Stimulated activated naive CD4-positive, alpha-beta T cell treated with Interleukin-2 at 50 U/mL for 16 hours (primary cell): ENCODE data around the gene CYTH3.
"Not testable (repeated sequence)": the region's sequence is repeated elsewhere in the genome, so short reads cannot be mapped to it uniquely, and the experiment has no call there.

Source experiments
- DNase-seq: peaks from one replicate; lab custom pipeline; 2025; lab: John Stamatoyannopoulos, UW

CYTH3 gene

DNA sequence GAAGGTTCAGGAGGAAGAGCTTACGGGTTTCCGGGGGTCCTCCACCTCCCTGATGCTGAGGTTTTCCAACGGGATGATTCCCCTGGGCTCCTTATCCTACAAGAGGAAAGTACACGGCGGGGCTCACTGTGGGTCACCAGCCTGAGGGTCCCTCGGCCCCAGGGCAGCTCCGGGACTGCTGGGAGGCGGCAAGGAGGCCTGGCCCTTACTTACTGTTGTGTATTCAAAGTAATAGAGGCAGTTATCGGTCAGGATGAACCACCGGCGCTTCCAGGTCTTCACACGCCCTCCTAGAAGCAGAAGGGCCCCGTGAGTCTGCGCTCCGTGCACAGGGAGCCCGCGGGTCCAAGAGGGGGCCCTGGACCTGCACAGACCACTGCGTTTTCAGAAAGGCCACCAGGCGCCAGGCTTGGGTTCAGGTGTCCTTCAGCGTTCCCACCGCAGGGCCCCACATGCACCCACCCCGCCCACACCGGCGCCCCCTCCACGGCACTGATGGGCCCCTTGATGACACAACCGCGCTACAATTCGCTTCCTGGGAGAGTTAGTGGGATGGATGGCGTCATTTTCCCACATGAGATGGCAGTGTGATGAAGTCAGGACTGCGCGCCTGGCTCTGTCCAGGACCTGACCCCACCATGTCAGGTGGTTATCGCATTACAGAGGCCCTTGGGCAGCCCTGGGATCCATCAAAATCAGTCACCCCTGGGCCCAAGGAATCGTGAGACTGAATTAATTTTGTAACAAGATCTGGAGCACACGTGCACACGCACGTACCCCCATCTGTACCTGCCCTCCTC, 106.7 kb downstream of the CYTH3 start:
- DNase-seq = no peak

DNA sequence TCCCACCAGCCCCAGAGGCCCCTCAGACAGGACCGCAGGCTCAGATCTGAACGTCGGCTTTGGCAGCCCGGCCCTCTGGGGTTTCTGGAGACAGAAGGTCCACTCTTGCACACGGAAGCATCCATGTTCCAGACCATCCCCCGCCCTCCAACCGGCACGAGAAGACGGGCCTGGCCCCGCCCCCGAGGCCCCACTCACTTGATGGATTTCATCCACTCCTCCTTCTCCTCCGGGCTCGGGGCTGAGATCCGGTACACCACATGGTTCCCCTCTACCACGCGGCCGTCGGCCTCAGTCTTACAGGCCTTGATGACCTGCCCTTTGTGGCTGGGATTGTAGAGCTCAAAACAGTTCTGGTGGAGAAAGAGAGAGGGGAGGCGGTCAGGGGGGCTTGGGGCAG, 107.3 kb downstream of the CYTH3 start:
- DNase-seq = no peak

DNA sequence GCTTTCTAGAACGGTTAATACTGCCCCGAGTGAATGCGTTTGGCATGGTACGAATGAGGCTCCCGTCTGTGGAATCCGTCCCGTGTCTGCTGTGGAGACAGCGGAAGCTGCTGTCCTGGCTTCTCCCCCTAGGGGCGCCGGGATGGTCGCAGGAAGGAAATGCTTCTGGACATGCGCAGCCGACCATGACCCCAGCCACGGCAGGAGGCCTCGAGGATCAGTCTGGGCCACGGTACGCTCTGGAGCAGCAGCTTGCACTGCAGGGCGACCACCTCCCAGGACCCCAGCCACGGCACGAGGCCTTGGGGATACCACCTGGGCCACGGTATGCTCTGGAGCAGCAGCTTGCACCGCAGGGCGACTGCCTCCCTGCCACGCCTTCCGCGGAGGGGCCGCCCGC, 107.9 kb downstream of the CYTH3 start:
- DNase-seq = no peak

DNA sequence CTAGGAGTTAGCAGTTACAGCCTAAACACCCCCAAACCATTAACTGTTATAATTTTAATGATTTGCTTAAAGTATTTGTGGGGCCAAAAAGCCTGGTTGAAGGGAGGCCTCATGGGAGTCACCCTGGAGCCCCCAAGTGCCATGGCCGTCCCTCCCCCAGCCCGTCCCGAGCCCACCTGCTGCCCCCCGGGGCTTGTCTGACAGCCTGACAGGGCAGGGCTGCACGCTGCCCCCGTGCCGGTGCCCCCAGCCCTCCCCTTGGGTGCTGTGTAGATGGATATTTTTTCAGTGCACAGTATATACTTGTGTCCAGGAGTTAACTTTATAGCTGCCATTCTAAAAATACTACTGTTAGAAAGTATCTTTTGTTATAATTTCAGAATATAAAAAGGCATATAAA, 108.4 kb downstream of the CYTH3 start:
- DNase-seq = no peak

DNA sequence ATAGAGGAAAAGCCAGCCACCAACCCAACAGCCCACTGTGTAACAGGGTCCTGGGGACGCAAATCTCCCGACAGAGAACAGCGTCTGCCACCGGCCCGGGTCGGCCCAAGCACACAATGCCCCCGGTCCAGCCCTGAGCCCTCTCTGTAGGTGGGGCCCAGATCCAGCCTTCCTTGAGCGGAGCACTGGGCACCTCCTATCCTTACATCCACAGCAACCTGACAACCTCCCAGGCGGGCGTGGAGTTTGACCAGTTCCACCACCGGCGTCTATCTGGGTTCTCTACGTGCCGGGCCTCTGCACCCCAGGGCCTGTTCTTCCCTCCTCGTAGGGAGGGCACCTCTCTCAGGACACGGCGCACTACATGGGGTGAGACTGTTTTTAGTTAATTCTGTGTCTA, 109.0 kb downstream of the CYTH3 start:
- DNase-seq = no peak

DNA sequence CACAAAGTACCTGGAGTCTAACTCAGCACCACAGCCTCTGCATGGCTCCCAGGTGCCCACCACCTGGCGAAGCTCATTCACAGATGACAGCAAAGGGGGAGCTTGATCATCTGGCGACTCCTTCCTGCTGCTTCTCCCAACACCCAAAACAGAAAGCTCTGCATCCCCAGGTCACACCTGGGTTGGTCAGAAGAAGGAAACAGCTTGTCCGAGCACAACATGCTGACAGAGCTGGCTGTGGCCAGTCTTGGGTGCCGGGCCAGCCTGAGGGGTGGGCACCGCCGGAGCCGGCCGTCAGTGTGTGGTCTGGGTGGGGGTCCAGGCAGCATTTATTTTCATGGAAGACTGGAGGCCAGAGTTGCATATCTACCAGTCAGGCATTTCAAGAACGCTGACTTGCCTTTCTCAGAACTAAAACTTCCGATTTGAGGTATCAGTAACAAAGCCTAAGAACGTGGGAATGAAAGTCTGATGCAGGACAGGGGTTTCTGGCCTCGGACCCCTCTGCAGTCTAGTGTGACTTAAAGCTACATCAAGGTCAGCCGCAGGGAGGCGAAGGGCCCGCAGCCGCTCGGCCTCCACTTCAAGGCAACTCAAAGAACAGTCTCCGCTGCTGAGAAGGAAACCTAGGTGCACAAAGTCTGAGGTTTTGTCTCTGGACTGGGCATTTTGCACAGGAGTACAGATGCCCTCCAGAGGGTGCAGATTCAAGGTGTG, 109.6 kb downstream of the CYTH3 start:
- DNase-seq = no peak

DNA sequence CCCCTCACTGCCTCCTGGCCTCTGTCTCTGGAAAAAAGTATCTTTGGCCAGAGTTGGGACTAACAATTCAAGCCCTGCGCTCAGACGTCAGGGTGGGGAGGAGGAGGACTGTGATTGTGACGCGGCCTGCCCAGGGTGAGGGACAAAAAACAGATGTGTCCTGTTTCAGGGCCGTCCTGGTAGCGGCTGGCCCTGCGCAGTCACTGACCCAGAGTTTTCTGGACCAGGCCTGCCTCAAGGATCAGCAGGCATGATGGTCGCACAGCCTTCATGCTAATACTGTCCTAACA, 110.1 kb downstream of the CYTH3 start:
- no peak for DNase-seq

DNA sequence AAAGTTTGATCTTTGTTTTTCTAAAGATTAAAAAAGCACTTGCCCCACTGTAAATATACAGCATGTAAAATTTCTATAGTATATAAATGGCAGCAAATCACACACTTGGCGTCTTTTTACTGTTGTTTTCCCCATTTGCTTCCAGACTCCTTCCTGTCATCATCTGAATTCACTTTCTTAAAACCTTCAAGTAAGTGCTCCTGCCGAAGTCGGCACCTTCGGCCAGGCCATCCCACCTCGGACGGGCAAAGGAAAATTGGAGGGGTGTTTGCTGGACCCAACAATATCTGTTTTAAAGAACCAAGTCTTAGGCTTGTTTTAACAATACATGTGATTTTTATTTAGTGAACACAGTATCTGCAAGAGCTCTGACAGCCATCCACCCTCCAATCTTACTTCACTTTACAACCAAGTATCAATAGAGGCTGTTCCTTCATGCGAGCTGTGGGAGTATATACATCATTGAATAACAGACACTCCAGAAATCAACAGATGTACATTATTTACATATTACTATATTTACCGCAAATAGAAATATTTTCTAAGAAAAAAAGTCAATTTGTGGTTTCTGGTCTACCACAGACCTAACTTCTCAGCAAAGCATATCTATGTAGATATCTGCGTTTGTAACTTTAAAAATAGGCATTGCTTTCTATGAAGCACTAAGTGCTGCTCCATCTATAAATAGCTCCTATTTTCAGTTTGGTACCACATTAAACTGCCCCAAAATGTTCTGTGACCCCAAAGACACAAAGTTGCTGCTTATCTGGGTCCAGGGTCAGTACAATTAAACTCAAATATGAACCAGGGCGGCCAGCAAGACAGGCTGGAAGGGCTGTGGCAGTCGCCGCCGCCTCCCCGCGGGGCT, 110.7 kb downstream of the CYTH3 start:
- no peak for DNase-seq

DNA sequence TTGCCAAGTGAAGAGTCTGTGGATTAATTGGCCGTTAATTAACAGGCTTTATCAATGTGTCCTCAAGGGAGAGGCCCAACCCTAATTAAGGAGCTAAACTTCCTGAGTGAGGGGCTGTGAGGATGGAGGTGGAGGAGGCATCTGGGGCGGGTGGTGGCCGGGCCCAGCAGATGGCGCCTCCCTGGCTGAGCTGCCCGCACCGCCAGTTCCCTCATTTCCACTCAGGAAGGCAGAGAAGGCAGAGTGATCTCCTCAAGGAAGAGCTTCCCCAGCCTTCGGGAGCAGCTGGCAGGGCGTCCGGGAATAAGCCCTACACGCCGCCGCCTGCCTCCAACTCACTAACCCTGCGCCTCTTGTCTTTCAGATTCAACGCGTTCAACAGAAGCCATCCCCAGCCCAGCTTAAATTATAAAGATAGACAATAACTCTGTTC, 112.2 kb downstream of the CYTH3 start:
- DNase-seq = no peak

DNA sequence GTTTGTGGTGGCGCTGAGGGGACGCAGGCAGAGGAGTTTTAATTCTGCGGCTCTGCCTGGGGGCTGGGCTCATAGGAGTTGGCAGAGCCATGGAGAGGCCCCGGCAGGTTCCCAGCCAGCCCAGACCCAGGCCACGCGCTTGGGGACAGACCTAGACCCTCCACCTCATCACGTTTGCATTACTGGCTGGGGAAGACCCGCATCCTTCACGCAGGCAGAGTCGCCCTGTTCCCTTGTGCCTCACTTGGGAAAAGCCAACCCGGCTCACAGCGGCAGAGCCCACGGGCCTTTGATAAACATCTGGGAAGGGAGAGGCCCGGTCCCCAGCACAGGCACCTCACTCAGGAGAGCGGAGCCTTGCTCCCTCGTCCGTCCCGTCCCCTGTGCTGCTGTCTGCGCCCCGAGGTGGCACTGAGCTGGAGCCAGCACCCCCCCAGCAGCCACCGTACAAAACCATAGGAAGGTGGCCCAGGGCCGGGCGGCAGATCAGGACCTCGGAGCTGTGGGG, 112.8 kb downstream of the CYTH3 start:
- no peak for DNase-seq

DNA sequence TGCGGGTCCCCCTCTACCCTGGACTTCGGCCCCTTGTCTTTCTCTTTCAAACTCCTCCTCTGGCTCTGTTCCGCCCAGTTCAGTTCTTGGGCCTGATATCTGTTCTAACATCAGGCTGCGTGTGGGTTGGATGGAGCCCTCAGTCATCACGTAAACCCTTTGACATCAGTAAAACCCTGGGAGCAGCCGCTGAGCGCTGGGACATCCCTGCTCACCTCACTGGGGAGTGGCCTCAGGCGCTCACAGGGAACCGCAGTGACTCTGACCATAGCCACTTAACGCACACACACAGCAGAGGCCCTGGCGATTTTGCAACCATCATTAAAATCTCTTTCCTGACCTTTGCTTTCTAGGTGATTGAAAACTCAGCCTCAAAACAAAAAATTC, 113.3 kb downstream of the CYTH3 start:
- DNase-seq = no peak

DNA sequence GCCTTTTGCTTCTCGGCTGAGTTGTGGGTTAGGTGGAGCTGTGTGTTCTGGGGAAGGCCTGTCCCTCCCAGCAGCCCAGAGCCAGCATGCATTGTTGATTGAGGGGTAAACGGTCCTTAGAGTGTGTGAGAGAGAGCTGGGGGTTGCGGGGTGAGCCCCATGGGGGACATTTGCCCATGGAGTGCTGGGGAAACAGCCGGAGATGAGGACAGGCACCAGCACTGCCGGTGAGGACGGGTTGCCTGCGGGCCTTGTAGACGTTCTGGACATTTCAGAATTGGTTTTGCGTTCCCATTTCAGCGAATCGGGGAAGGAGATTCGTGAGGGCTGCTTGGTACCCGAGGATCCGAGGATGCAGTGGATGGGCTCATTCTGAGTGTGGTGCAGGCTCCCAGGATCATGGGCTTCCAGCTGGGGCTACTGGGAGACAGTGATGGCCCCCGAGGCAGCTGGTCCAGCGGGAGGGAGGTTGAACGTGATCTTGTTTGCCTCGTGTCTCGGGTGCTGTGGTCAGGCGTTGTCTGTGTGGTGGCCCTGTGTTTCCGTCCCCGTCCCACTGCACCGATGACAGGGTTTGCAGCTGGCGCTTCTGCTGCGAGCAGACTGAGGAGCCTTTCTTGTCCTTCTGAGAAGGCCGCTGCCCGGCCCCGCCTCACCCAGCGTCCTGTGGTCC, 113.9 kb downstream of the CYTH3 start:
- DNase-seq = no peak

DNA sequence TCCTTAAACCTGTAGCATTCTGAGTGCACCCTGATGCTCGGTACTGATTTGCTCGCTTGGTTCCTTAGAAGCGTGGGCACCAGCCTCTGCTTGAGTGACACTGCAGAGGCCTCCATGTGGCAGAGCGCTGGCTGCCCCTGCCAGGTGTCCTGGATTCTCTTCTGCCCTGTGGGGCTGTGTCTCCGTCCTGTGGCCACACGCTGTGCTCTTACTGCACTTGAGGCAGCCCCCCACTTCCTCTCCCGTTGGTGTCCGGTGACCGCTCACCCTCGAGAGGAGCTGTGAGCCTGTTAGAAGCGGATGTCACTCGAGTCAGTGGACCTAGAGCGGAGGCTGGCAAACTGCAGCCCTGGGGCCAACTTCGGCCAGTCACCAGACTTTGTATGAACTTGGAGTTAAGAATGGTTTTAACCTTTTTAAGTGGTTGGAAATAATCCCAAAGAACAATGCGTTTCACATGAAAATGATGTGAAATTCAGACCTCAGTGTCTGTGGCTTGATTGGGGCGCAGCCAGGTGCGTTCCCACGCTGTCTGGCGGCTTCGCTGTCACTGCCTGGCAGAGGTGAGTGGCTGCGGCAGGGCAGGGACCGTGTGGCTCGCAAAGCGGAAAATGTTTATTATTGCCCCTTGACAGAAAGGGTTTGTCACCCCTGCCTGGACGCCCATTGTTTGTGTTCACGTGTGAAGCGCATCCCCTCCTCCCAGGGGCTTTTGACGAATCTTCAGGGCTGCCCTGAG, 114.6 kb downstream of the CYTH3 start:
- DNase-seq = no peak

DNA sequence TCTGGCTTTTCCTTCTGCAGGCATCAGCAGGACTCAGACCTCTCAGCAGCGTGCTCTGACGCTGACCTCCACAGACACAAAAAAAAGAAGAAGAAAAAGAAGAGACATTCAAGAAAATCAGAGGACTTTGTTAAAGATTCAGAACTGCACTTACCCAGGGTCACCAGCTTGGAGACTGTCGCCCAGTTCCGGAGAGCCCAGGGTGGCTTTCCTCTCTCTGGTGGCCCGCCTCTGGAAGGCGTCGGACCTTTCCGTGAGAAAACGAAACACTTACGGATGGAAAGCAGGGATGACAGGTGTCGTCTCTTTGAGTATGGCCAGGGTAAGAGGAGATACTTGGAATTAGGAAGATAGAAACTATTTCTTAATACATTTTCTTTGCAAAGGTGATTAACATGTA, 115.7 kb downstream of the CYTH3 start:
- no peak for DNase-seq

DNA sequence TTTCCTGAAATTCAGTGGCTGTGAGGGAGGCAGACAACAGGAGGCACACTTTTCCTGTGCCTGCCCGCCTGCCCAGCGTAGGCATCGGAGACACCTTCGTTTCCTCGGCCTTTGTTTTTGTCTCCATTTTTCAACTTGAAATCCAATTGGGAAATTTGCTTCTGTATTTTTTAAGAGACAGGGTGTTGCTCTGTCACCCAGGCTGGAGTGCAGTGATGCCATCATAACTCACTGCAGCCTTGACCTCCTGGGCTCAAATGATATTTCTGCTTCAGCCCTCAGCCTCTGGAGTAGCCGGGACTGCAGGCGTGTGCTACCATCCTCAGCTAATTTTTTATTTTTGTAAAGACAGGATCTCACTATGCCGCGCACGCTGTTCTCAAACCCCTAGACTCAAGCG, 116.8 kb downstream of the CYTH3 start:
- no peak for DNase-seq

DNA sequence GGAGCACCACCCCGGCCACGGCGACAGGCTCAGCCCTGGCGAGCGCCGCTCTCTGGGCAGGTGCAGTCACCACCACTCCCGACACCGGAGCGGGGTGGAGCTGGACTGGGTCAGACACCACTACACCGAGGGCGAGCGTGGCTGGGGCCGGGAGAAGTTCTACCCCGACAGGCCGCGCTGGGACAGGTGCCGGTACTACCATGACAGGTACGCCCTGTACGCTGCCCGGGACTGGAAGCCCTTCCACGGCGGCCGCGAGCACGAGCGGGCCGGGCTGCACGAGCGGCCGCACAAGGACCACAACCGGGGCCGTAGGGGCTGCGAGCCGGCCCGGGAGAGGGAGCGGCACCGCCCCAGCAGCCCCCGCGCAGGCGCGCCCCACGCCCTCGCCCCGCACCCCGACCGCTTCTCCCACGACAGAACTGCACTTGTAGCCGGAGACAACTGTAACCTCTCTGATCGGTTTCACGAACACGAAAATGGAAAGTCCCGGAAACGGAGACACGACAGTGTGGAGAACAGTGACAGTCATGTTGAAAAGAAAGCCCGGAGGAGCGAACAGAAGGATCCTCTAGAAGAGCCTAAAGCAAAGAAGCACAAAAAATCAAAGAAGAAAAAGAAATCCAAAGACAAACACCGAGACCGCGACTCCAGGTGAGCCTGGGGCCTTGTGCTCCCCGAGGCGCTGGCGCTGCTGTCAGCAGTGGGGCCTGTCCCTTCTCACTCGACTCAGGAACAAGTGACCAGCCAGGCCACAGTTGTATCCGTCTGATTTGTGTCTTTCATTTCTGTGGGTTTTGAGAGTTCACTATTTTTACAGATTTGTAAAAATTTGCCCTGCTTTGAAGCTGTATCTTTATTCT, 117.7 kb downstream of the CYTH3 start:
- DNase-seq = no peak

DNA sequence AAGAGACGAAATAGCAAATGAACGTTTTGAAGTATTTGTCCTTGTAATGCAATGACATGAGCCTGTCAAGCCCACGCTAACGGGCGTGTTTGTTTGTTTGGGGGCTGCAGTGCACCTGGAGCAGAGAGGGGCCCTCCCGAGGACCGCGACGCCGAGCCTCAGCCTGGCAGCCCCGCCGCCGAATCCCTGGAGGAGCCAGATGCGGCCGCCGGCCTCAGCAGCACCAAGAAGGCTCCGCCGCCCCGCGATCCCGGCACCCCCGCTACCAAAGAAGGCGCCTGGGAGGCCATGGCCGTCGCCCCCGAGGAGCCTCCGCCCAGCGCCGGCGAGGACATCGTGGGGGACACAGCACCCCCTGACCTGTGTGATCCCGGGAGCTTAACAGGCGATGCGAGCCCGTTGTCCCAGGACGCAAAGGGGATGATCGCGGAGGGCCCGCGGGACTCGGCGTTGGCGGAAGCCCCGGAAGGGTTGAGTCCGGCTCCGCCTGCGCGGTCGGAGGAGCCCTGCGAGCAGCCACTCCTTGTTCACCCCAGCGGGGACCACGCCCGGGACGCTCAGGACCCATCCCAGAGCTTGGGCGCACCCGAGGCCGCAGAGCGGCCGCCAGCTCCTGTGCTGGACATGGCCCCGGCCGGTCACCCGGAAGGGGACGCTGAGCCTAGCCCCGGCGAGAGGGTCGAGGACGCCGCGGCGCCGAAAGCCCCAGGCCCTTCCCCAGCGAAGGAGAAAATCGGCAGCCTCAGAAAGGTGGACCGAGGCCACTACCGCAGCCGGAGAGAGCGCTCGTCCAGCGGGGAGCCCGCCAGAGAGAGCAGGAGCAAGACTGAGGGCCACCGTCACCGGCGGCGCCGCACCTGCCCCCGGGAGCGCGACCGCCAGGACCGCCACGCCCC, 118.5 kb downstream of the CYTH3 start:
- DNase-seq = no peak

DNA sequence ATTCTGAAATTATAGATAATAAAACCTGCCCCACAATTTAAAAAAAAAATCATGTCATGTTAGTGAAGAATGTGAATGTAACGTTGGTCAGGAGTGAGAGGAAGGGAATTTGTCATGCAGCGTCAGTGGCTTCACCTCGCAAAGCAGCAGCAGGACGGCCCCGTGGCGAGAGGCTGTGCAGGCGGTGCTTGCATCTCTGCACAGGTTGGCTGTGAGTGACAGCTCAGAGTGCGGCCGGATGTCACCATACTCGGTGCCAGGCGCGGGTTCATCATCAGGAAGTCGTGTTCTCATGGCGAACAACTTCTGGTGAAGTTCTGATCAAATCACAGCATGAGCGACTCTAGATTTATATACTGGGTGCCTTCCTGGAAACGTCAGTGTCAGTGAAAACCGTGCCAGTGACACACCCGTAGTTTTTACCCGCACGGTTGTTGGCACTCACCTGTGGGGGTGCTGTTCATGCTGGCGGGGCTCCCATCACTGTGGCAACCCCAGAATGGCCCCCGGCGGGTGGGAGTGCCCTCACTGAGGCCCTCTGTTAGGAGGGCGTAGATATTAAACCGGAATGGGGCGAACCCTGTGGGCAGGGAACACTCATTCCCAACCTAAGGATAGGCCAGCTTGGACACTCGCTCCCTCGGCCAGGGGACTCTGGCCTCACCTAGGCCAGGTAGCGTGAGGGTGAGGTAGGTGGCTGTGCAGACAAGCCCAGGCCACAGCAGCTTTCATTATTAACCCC, 120.3 kb downstream of the CYTH3 start:
- no peak for DNase-seq

DNA sequence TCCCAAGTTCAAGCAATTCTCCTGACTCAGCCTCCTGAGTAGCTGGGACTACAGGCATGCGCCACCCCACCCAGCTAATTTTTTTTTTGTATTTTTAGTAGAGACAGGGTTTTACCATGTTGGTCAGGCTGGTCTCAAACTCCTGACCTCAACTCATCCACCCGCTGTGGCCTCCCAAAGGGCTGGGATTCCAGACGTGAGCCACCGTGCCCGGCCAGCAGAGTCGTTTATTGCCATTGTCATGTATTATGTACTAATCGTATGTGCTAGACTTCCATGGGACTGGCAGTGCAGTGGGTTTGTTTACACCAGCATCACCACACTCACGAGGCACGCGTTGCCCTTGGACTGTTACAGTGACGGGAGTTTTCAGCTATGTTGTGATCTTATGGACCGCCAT, 120.9 kb downstream of the CYTH3 start:
- not testable (repeated sequence) for DNase-seq
